Hindlimb muscle (tissue), 1 donor: ENCODE data around the gene VSX2. TPM values are rescaled to one million over a fixed set of nuclear protein-coding genes. Genes with fewer than 3 reads are reported as not detected.
"Not testable (repeated sequence)": the region's sequence is repeated elsewhere in the genome, so short reads cannot be mapped to it uniquely, and the experiment has no call there.

Source experiments
- DNase-seq: peaks from one replicate; pipeline ENCODE4 v3.0.0-alpha.2; 2013
- polyA plus RNA-seq: library from polyadenylated mRNA; unstranded; fragments of 120-200 nt; gene quantifications from one replicate; pipeline ENCODE4 v1.2.1, GENCODE V29; 2013; ENCODE audit not compliant: insufficient read length

Gene VSX2
- polyA plus RNA-seq, 1 donor, result not detected

DNA sequence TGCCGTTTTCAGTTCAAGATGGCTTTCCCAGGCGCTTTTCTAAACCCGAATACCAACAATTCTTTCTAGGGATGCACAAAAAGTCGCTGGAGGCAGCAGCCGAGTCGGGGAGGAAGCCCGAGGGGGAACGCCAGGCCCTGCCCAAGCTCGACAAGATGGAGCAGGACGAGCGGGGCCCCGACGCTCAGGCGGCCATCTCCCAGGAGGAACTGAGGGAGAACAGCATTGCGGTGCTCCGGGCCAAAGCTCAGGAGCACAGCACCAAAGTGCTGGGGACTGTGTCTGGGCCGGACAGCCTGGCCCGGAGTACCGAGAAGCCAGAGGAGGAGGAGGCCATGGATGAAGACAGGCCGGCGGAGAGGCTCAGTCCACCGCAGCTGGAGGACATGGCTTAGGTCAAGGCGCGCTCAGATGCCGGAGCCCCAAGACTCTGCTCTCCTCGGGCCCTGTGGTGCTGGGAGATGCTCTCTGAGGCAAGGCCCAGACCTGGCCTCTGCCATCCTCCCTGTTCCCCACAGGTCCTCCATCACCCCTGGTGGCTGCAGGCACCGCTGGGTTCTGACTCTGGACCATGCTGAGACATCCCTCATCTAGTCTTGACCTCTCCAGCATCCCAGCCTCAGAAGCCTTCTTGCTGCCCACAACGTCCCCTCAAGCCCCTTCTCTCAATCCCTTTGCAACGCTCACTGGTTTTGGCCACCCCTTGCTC, 21.4 kb downstream of the VSX2 start:
- no peak for DNase-seq

GRCh38 chr14:74261288-74261687, 22.0 kb downstream of the VSX2 start:
- DNase-seq, result no peak

DNA sequence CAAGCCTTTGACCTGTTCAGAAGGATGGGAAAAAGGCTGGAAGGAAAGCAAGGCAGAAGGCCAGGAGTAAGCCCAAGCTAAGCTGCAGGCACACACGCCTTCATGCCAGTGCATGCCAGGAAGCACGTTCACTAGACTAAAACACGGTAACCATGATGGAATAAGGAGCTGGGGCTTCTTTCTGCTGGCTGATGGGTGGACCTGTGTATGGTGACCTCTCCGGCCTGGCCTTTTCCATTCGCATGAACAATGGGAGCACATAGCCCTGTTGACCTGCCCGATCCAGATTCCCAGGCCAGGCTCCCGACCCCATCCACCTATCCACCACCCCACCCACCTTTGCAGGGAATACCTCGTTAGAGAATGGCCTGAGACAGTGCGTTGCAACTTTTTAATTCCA, 22.8 kb downstream of the VSX2 start:
- DNase-seq, result no peak

DNA sequence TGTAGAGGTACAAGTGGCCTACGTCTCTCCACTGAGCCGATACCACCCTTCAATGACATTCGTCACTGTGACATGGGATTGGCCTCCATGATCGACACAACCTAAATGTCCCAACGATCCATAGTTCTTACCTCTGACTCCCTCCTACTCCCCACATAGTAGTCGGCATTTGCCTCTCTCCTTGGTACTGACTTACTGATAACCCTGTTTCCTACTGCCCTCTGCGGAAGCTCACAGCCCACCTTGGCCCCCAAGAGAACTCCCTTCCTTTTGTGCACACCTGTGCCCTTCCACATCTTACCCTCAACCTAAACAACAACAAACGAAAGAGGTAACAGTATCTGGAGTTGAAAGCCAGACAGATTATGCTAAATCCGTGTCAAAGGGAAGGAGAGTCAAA, 23.9 kb downstream of the VSX2 start:
- no peak for DNase-seq

- DNase-seq, result no peak
These were observed 24.7 kb downstream of the VSX2 start for GRCh38 chr14:74263921-74264320.

- no peak for DNase-seq
These were observed 26.2 kb downstream of the VSX2 start for GRCh38 chr14:74265301-74265965.

GRCh38 chr14:74267588-74267987, 28.3 kb downstream of the VSX2 start:
- no peak for DNase-seq

DNA sequence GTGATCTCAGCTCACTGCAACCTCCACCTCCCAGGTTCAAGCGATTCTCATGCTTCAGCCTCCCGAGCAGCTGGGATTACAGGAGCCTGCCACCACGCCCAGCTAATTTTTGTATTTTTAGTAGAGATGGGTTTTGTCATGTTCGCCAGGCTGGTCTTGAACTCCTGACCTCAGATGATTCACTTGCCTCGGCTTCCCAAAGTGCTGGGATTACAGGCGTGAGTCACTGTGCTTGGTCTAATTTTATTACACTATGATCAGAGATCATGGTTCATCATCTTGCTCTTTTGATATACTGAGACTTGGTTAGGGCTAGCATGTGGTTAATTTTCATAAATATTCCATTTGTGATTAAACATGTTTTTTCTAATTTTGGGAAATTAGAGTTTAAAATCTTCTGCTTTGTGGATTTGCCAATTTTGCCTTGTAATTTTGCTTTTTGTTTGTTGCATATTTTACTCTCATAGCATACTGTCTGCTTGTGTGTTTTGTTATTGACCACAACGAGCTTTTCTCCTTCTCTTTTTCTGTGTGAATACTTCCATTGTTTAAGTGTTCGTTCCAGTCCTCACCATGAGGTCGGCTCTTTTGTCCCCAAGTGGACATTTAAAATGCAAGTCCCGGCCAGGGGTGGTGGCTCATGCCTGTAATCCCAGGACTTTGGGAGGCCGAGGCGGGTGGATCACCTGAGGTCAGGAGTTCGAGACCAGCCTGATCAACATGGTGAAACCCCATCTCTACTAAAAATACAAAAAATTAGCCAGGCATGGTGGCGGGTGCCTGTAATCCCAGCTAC, 31.3 kb downstream of the VSX2 start:
- not testable (repeated sequence) for DNase-seq

DNA sequence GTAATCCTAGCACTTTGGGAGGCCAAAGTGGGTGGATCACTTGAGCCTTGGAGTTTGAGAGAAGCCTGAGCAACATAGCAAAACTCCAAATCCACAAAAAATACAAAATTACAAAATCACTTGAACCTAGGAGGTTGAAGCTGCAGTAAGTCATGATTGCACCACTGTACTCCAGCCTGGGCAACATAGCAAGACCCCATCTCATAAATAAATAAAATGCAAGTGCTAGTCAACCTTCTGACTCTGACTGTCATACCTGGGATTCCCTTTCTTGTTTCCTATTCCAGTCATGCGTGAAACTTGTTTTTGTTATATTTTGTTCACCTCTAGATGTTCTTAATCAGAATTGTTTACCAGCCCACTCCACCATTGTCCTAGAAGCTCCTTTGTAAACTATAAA, 32.1 kb downstream of the VSX2 start:
- DNase-seq, result no peak

DNA sequence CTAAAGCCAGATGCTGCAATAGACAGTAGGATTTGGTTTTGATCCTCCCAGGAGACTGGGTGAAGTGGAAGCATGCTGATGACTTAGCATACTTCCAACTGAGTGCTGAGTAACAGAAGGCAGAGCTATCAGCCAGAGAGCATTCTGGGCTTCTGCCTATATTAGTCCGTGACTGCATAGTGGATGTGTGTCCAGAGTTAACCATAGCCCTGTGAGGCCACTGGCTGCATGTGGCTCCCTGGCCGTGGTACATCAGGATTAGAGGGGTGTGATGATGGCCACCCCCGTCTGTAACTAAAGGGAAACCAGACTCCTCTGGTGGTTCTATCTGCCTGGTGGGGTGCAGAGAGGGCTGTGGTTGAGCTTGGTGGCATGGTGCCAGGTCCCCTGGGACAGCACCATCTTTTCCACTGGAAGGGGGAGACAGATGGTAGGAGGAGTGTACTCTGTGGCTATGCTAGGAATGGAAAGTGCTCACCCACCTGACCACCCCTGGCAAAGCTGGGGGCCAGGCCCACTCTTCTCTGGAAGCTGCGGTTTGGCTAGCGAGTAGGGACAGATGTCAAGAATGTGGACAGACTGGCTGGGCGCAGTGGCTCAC, 36.1 kb downstream of the VSX2 start:
- DNase-seq, result no peak

- no peak for DNase-seq
These were observed 38.8 kb downstream of the VSX2 start for GRCh38 chr14:74278080-74278479.

DNA sequence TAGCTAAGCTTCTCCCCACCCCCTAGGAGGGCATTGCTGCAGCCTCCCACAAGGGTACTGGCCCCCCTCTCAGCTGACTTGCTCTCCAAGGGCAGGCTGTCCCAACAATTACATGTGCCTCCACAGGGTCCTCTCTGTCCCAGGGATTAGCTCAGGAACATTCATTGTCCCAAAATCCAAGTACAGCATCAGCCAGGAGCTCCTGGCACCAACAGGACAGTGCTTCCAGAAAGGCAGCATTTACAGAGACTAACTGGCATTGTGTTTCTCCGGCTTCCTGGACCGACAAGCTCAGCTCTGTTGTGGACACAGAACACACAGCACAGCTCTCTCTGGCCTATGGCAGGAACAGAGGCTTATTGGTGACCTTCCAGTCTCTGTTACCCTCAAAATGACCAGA, 41.8 kb downstream of the VSX2 start:
- DNase-seq, result no peak

- DNase-seq, result no peak
These were observed 47.5 kb downstream of the VSX2 start for GRCh38 chr14:74286736-74287135.

DNA sequence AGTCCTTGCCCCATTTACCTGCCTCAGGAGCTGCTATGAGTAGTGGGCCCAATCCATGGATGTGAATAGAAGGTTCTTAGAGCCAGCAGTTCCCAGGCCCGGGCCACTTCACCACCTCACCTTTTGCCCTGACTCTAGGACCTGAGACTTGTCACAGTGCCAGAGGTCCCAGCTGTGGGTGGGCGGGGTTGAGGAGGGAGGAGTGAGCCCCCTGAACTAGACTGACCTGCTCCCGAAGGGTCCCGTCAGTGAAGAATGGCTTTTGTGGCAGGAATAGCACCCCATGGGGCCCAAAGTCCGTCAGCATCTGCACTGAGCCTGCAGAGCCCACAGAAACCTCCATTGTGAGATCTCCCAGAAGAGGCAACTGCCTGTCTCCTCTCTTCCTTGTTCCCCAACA, 50.6 kb downstream of the VSX2 start:
- no peak for DNase-seq

GRCh38 chr14:74290415-74290814, 51.2 kb downstream of the VSX2 start:
- no peak for DNase-seq

DNA sequence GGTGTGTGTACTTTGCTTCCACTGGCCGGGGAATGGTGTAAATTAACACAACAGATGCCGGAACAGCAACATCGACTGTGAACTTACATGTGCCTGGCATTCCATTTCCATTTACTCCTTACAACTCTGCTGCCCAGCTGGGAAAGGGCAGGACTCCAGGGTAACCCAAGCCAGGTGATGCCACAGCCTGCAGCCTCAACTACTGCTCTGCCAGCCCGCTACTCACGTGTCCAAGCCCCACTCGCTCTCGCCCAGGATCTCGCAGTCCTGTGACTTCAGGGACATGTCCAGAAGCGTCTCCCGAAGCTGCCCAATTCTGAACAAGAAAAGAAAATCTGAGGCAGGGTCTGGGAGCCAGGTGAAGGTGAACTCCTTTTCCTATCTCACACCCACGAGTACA, 52.8 kb downstream of the VSX2 start:
- DNase-seq, result no peak

GRCh38 chr14:74293606-74294005, 54.4 kb downstream of the VSX2 start:
- no peak for DNase-seq

- no peak for DNase-seq
These were observed 56.8 kb downstream of the VSX2 start for GRCh38 chr14:74296037-74296467.

GRCh38 chr14:74297986-74298385, 58.7 kb downstream of the VSX2 start:
- no peak for DNase-seq

DNA sequence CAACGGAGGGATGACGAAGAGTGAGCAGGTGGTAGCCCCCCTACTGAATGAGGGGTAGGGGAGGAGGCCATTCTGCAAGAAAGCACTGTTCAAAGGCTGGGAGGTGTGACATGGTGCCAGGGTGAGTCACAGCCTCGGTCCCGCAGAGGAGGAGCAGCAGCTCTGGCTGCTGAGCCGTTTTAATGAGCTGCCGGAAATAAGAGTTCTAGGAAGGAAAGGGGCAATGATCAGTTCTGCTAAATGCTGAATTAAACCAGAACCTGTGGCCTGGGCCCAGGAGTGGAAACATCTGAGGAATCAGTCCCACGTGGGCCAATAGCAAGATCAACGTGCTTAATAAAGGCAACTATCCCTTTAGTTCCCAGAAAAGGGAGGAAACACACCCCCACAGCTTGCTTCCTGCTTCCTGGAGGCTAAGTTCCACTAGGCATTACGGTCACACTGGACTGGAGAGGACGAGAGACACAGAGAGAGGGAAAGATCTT, 59.9 kb downstream of the VSX2 start:
- no peak for DNase-seq

- no peak for DNase-seq
These were observed 62.4 kb downstream of the VSX2 start for GRCh38 chr14:74301594-74302151.

DNA sequence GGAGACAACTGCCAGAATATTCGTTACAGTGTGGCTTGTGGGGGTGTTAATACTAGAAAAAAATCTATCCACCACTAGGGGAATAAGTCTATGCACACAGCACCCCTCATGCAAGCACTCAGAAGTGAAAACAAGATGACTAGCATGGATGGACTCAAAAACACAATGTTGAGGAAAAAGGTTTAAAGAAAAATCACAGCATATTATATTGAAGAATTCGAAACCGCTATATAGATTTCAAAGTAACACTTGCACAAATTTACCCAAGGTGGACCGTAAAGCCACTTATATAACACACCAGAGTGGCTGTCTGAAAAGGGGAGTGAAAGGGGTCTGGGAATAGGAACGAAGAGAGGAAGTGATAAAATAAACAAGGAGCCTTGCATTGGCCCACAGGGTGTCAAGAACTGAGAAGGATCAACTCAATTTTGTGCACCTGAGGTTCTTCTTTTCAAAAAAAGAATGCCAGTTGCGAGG, 62.9 kb downstream of the VSX2 start:
- no peak for DNase-seq
